Tongue (tissue), 2 donors: Measurements from ENCODE around the gene CEP41. TPM values are rescaled to one million over a fixed set of nuclear protein-coding genes. Genes with fewer than 3 reads are reported as not detected.
"Not testable (repeated sequence)": the region's sequence is repeated elsewhere in the genome, so short reads cannot be mapped to it uniquely, and the experiment has no call there.

Experiments used
- DNase-seq: peaks from one replicate; pipeline ENCODE4 v3.0.0-alpha.2; 2015
- total RNA-seq: library from RNA; depleted of rRNA; stranded (reverse); fragments of >200 nt; gene quantifications from one replicate; pipeline ENCODE4 v1.2.3, GENCODE V29; 2014

The CEP41 gene
- total RNA-seq, 1 donor from 2014 or later = 28.3 TPM

DNA sequence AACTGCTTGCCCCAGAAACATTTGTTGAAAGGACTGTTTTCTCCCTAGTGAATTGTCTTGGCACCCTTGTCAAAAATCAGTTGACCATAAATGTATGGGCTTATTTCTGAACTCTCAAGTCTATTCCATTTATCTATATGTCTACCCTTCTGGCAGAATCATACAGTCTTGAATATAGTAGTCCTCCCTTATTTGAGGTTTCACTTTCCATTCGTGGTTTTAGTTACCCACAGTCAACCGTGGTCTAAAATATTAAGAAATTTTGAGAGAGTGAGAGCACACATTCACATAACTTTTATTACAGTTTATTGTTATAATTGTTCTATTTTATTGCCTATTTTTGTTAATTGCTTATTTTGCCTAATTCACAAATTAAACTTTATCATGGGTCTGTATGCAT is 17.4 kb upstream of the CEP41 start:
- no peak for DNase-seq

DNA sequence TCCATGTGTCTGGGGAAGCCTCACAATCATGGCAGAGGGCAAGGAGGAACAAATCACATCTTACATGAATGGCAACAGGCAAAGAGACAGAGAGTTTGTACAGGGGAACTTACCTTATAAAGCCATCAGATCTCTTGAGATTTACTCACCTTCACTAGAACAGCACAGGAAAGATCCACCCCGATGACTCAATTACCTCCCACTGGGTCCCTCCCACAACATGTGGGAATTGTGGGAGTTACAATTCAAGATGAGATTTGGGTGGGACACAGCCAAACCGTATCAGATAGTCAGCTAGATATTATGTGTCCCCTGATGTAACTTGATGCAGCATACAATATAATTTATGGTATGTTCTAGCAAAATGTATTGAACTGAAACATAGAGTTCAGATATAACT is 14.1 kb upstream of the CEP41 start:
- DNase-seq = no peak

DNA sequence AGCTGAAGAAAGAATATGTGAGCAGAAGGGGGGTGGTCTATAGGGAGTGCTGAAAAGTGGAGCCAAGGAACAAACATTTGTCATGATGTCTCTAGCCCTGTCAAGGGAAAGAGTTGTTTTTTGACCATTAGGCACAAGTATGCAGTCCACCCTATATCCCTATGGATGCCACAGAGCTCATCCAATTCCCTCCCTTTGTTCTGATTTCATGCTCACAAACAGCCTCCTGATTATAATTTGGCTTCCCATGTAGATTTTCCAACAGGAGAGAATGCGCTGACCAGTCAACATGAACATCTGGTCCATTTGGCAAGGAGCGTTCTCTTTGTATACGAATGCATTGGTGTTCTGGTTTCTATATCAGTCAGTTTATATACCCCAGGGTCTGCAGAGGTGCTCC is 12.1 kb upstream of the CEP41 start:
- peak; percentile 98 for DNase-seq

DNA sequence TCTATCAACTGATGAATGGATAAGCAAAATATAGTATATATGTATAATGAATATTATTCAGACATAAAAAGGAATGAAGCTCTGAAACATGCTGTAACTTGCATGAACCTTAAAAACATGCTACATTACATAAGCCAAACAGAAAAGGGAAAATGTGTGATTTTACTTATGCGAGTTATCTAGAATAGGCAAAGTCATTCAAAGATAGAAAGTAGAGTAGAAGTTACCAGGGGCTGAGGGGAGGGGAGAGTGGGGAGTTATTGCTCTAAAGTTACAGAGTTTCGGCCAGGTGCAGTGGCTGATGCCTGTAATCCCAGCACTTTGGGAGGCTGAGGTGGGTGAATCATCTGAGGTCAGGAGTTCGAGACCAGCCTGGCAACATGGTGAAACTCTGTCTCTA is 10.5 kb upstream of the CEP41 start:
- not testable (repeated sequence) for DNase-seq

DNA sequence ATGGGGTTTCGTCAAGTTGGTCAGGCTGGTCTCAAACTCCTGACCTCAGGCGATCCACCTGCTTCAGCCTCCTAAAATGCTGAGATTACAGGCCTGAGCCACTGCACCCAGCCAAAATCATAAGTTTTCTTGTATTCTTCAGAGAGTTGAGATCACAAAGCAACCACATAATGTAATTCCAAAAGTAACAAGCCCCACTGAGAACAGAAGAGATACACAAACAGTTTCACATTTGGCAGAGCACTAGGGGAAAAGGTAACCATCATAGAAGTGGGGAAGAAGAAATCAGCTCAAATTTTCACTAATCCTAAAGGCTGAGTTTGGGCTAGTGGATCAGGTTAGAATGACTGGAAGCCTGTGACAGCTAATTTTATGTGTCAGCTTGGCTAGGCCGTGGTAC is 5.4 kb upstream of the CEP41 start:
- no peak for DNase-seq

DNA sequence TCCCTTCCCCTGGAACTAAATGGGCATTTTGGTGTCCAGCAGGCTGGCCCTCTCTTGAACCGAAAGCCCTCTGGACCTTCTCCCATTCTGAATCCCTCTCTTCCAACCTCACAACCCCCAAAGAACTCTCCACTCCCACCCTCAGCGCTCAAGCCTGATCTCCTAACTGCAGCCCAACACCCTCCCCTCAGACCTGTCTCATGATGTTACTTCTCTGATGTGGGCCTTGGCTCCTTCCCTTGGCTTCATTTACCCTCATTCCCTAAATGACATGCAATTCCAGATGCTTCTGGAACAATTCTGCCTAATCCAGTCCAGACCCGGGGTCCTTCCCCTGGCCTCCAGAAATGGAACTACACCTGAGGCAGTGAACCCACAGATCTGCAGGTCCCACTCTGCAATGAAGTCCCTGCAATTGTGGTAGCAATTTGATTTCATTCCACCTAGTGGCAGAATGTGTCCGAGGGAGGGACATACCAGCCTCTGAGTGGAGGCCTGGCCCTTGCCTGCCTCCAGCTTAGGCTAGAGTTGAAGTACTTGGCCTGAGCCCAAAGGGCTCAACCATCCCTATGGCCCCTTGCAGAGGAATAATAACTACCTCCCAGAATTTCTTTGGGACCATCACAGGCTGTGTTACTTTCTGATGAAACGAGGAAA is 4.1 kb upstream of the CEP41 start:
- peak; percentile 72 for DNase-seq

DNA sequence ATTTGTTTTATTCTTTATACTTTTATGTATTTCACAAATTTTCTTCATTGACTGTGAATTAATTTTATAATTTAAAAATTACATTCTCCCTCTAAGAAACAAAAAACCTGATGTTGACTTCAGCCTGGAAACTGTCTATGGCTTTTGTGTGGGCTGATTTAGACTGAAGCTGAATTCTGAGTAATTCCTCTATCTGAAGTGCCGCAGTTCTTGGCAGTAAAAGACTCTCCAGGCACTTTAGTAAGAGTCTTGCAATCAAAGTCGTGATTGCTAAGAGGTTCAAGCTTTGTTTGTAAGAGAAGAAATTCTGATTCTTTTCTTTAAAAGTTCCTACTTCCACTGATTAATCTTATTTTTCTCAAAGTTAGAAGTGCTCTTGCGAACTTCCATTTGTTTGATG is 3.4 kb upstream of the CEP41 start:
- peak; percentile 91 for DNase-seq

DNA sequence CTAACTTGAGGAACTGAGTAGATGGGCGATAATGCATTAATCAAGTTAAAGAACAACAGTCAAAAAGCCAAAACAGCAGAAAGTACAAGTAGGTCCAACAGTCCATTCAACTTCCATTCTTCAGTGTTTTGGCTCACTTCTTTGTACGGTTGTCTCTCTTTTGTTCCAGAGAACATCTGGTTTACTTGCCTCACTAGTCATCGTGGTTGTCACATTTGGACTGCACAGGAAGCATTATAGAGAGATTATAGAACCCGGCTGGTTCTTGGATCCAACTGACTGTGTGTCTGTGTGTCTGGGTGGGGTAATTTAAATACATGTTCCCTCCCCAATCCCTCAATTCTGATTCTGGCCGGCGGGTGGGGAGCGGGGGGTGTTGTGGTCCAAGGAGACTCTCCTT is 1.8 kb upstream of the CEP41 start:
- DNase-seq = no peak

DNA sequence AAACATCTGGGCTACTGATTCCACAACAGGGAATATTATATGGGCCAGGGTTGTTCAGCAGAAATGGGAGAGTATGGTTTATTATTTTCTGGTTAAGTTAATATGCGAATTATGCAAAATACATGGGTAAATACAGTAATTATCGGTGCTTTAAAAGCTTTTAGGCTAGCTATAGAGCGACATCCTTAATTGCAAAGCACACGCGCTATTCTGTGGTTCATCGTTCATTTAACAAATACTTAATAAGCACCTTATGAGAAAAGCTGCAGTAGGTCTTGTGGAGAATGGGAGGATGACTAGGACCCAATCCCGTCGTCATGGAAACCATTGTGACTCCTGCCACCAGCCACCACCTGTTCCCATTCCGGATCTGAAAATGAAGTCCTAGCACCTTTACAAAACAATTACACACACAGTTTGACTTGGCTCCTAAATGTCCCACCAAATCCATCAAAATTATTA is 623 bp upstream of the CEP41 start:
- peak; percentile 85 for DNase-seq

DNA sequence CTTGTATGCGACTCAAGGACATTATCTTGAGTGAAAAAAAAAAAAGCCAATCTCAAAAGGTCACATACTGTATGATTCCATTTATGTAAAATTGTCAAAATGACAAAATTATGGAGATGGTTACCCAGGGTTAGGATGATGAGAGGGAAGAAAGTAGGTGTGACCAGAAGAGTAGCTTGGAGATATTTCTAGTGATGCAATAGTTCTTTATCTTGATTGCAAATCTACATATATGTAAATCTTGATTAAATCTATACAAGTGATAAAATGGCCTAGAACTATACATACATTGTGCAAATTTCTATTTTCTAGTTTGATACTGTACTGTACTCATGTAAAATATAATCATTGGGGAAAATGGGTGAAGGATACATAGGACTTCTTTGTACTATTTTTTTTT is 4.6 kb downstream of the CEP41 start:
- DNase-seq = no peak

DNA sequence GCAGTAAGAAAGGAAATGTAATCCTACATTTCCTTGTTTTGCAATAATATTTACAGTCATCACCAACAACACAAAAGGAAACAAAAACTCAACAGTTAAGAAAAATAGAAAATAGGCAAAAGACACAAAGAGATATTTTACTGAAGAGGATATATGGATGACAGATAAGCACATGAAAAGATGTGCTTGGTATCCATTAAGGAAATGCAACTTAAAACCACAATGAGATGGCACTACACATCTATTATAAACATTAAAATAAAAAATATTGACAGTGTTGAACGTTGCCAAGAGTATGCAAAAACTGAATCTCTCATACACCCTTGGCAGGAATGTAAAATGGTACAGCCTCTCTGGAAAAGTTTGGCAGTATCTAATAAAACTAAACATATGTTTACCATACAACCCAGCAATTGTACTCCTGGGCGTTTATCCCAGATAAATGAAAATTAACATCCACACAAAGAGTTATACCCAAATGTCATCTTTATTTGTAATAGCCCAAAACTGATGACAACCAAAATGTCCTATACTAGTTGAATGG is 5.4 kb downstream of the CEP41 start:
- no peak for DNase-seq

DNA sequence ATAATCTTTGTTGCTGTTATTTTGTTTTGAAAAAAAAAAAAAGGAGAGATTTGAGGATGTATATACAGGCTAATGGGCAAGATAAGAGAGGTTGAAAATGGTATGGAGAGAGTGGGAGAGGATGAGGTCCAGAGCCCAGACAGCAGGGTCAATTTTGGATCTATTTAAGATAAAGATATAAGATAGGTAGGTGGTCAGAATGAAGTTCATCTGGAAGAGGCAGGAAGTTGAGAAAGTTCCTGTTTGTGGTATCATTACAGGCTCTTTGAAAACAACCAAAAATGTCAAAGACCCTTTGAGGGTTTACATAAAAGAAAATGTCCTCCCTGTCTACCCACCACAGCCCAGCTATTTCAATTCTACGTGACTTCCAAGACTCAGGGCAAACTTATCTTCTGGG is 7.5 kb downstream of the CEP41 start:
- DNase-seq = no peak

DNA sequence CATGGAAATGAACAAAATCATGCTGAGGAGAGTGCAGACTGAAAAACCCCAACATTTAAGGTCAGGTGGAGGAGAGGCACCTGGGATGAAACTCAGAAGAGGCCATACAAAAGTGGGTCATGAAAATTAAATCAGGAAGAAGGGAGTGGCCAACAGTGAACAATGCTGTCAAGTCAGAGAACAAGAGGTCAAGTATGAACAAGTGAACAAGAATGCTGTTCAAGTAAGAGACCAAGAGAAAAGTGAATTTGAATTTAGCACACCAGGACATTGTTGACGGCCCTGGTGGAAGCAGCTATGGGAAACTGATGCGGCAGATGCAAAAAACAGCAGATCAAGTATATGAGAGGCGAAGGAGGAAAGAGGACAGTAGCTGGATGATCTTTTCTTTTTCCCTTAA is 7.9 kb downstream of the CEP41 start:
- no peak for DNase-seq

DNA sequence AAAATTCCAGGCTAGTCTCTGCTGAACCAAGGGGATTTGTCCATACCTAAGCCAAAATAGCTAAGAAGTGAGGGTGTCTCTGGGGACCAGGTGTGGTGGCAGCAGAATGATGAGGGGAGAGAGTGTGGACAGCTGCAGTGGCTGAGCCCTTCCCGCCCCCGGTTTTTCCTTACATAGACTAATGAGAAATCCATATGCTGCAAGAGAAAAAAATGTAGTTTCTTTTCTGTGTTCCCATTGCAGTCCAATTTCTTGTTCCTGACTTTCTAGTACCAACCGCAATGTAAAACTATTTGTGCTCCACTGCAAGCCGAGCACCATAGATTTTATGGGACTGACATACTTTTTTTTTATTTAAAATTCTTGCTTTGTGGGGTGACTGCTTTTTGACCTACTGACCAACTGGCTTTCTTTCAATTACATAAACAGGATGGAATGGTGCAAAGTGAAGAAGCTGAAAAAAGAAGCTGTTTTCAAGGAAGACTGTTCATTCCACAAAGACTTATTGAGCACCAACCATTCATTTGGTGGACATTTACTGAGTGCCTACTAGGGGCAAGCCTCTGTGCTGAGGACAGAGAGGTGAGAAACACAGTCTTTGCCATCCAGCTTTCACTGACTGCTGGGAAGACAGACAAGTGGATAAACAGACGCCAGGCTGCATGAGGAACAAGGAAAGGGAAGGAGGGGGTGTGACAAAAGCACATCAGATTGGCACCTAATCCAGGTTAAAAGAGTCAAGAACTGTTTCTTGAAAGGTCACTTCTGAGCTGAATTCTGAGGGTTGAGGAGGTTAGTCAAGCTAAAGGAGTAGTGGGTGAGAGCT is 9.8 kb downstream of the CEP41 start:
- DNase-seq = peak; percentile 98

DNA sequence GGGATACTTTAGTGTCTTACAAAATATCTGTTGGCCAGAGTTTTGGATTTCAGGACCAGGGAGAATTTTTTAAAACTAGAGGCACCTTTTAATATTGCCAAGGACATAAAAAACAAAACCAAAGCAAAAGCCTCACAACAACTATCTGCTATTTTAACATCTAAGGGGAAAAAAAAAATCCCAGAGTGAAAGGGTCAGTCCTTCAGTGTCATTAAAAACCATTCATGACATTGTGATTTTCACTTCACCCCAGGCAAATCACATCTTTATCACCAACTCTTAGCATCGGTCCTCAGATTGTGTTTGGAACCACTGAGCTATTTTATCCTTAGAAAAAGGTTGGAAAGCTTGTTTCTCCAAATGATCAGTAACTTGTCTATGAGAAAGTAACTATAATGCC is 10.7 kb downstream of the CEP41 start:
- no peak for DNase-seq

DNA sequence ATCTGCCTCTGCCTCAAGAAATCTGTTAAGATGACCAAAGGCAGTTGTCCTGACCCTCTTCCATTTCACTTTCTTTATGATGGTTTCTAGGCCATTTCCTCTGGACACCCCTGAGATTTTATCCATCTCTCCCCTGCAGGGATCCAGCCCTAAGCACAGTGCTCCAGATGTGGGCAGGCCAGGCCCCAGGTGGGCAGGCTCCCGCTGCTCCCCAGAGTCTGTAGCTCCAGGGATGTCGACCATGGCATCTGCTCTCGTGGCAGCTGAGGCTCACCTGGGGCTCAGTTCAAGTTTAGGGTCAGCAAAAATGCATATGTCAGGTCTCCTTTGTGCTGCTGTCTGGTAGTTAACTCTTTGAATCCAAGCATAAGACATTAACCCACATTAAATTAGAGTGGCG is 11.8 kb downstream of the CEP41 start:
- DNase-seq = no peak

DNA sequence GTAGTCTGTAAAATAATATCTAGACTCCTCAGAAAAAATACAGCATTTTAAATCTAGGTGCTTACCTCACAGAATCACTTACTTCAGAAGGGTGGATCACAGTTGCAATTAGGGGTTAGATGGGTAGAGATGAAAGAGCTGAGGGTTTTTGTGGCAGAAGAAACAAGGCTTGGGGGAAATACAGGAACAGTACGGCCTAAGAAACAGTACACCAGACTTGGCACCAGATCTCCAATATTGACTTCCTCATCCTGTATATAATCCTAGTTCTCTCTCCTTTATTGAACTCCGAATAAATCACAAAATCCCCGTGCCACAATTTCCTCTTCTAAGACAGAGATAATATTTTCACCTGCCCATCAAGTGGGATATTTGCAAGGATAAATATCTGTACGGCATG is 14.3 kb downstream of the CEP41 start:
- DNase-seq = peak; percentile 50

DNA sequence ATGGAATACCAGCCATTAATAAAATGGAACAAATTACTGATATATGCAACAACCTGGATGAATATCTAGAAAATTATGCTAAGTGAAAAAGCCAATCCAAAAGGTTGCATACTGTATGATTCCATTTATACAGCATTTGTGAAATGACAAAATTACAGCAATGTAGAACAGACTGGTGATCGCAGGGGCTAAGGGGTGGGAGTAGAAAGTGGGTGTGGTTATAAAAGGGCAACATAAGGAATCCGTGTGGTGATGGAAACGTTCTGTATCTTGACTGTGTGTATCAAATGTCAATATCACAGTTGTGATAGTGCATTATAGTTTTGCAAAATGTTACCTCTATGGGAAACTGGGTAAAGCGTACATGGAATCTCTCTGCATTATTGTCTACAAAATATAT is 15.0 kb downstream of the CEP41 start:
- no peak for DNase-seq

DNA sequence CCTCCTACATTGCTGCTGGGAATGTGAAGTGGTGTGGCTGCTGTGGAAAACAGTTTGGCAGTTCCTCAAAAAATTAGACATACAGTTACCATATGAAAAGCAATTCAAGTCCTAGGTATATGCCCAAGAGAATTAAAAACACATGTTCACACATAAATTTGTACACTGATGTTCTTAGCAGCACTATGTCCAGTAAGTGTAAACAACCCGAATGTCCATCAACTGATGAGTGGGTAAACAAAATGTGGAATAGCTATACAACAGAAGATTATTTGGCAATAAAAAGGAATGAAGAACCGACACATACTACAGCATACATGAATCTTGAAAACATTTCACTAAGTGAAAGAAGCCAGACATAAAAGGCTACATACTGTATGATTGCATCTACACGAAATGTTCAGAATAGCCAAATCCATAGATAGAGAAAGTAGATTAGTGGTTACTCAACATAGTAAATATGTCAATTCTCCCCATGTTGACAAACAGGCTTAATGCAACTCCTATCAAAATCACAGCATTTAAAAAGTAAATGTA is 17.2 kb downstream of the CEP41 start:
- DNase-seq = peak; percentile 68

DNA sequence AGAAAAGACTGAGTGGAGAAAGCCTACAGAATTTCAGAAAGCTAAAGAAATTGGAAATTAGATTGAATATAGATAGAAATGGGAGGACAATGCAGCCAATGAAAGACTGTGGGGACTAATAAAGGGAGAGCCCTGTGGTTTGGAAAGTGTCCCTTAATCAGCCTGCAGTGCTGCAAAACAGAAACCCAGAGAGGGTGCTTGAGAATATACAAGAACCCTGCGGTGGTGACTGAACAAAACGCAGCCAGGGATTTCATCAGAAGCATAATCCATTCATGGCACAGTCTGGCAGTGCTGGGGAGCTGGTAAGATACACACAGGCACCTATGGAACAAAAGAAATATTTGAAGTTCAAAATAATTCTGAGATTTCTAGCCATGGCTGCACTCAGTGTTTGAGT is 19.1 kb downstream of the CEP41 start:
- DNase-seq = no peak

DNA sequence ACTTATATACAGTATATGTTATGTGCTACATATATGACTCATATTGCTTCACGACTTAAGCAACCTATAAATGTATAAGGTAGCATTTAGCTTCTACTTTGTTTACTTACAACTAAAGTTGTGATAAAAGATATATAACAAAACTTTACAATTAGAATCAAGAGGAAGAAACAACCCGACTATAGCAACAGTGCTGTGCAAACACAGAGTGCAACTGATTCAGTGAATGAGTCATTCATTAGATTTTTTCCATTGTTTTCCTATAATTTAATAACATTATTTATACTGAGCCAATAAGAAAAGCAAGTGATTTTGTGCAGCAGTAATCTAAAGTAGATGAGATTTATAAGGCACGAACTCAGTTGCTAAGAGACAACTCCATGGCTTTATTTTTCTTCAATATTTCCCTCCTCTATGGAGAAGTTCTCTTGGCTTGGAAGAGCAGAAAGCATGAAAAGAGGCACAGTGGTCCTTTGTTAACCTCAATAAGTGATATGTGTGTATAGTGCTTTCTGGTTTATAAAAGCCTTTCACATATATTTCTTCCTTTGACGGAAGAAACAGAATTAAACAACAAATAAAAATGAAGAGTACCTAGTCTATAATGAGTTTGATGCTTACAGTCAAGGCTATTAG is 19.8 kb downstream of the CEP41 start:
- DNase-seq = peak; percentile 54

DNA sequence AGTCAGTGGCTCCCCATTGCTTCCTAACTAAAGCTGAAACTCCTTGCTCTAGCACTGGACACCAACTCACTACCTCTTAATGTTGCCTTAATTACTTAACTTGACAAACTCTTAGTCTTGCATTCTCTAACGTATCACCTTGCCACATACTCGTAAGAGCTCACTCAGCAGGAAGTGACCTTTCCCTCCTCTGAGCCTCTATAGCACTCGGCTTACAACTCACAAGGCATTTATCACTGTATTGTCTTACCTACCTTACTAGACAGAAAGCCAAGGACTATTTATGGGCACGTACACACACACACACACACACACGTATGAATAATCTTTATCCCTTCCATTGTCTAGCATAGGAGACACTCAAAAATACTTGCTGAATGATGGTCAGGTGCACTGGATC is 21.2 kb downstream of the CEP41 start:
- no peak for DNase-seq

DNA sequence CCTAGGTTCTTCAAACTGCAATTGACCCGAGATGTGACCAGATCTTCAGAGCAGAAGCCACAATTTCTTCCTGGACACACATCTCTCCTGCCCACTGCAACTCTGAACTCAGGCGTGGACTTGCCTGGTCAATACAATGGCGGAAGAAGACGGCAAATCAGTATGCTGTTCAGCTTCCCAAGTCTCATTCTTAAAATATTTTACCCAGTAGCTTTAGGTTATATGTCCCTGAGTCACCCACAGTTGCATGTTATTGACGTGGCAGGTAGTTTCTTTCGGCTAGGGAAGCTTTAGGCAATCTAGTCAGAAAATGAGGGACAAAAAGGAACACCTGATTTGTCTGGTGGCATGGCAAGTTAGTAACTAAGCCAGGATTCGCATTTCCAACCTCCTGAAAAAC is 22.5 kb downstream of the CEP41 start:
- no peak for DNase-seq
